ENCODE data around the gene LAMTOR4. TPM values are rescaled to one million over a fixed set of nuclear protein-coding genes. Genes with fewer than 3 reads are reported as not detected.

Gene LAMTOR4
- total RNA-seq, 4 donors from 2014 or later = 117 to 184 (median 152) TPM

DNA sequence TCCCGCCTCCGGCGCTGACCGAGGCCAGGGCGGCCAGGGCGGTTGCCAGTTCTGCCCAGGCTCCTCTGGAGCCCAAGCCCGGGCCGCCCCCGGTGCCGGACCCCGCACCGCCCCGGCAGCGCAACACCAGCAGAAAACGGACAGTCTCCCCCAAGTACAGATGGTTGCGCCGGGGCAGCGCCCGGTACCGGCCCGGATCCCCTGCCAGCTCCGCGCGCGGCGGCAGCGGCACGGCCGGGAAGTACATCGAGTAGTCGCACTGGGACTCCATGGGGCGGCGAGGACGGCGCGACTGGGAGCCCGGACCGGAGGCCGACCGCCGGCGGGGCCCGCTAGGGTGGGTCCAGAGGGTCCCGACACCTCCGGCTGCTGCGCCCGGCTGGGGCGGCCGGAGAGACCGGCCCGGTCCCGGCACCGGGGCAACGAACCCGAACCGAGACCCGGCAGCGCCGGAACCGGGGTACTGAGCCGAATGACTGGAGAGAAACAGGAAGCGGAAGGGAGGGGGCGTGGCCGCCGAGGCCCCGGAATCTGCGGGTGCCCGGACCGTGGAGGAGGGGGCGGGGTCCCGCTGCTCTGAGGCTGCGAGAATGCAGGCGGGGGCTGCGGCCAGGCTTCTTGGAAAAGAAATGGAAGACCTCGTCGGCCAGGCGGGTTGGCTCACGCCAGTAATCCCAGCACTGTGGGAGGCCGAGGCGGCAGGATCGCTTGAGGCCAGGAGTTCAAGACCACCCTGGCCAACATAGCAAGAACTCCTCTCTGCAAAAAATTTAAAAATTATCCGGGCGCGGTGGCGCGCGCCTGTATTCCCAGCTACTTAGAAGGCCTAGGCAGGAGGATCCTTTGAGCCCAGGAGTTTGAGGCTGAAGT is 9.7 kb downstream of the LAMTOR4 start, which contains the start of gene TRAPPC14:
Gene TRAPPC14 (minus strand): TSS at position 495 of the 870 bp plus-strand sequence. CDS start 224 bp downstream, at position 271.
- Histone ChIP-seq H3K4me3 (peak within 1 kb of the TSS; percentile 84 to 97 (median 92)), H3K9me3 (no peaks in the 10 kb centered on the region), H3K27me3 (no peaks in the 10 kb centered on the region), H3K27ac (replicated peaks in 1 of 4) (peak within 1 kb of the TSS; percentile 77 to 89 (median 83)), H3K36me3 (peaks cover 16 to 36% (median 35%) of the 10 kb centered on the region in 4 donors), H3K4me1 (peaks cover 17 to 51% (median 26%) of the 10 kb centered on the region in 4 donors)
- intact Hi-C loops (cut with DNase I) = no loop called here
- 3% methylated on average over 24 of the region's 87 CpGs for WGBS
- TF ChIP-seq, protein P1, sequence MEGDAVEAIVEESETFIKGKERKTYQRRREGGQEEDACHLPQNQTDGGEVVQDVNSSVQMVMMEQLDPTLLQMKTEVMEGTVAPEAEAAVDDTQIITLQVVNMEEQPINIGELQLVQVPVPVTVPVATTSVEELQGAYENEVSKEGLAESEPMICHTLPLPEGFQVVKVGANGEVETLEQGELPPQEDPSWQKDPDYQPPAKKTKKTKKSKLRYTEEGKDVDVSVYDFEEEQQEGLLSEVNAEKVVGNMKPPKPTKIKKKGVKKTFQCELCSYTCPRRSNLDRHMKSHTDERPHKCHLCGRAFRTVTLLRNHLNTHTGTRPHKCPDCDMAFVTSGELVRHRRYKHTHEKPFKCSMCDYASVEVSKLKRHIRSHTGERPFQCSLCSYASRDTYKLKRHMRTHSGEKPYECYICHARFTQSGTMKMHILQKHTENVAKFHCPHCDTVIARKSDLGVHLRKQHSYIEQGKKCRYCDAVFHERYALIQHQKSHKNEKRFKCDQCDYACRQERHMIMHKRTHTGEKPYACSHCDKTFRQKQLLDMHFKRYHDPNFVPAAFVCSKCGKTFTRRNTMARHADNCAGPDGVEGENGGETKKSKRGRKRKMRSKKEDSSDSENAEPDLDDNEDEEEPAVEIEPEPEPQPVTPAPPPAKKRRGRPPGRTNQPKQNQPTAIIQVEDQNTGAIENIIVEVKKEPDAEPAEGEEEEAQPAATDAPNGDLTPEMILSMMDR (IDR thresholded peaks at IDR 0.05) = peak in 1 of 3 experiments; percentile 6
- TF ChIP-seq POLR2A (IDR thresholded peaks at IDR 0.05; ENCODE audit: low read depth) (no peak), POLR2AphosphoS5 (IDR thresholded peaks at IDR 0.05) (peak; percentile 75 to 78)
- DNase-seq (ENCODE audit: extremely low spot score) = peak; percentile 99

DNA sequence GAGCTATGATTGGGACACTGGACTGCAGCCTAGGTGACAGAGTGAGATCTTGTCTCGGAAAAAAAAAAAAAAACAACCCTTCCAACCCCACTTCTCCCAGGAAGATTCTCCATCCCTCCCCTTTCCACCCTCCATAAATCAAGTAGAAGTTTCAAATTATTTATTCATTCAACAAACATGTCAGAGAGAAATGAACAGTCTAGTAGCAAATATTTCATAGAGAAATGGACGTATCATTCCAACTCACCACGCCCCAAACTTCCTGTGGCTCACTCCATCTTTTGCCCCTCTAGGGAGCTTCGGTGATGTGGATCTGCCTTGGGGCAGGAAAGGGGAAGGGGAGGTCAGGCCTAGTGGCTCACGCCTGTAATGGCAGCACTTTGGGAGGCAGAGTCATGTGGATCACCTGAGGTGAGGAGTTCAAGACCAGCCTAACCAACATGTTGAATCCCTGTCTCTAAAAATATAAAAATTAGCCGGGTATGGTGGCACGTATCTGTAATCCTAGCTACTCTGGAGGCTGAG is 10.4 kb downstream of the LAMTOR4 start:
- no peak for DNase-seq (ENCODE audit: extremely low spot score)
- Histone ChIP-seq H3K4me3 (peak overlapping the region; percentile 84 to 97 (median 92)), H3K27me3 (no peaks in the 10 kb centered on the region), H3K36me3 (peaks cover 9 to 29% (median 28%) of the 10 kb centered on the region in 4 donors), H3K9me3 (no peaks in the 10 kb centered on the region), H3K4me1 (peaks cover 17 to 44% (median 24%) of the 10 kb centered on the region in 4 donors), H3K27ac (replicated peaks in 1 of 4) (peak overlapping the region; percentile 77 to 89 (median 83))
- TF ChIP-seq, protein P1 (IDR thresholded peaks at IDR 0.05) = no peak
- TF ChIP-seq EP300 (IDR thresholded peaks at IDR 0.05) (no peak), POLR2AphosphoS5 (IDR thresholded peaks at IDR 0.05) (no peak), POLR2A (IDR thresholded peaks at IDR 0.05; ENCODE audit: low read depth) (no peak)
- intact Hi-C loops (cut with DNase I) = no loop called here
- 58% methylated on average over 7 of the region's 7 CpGs for WGBS

DNA sequence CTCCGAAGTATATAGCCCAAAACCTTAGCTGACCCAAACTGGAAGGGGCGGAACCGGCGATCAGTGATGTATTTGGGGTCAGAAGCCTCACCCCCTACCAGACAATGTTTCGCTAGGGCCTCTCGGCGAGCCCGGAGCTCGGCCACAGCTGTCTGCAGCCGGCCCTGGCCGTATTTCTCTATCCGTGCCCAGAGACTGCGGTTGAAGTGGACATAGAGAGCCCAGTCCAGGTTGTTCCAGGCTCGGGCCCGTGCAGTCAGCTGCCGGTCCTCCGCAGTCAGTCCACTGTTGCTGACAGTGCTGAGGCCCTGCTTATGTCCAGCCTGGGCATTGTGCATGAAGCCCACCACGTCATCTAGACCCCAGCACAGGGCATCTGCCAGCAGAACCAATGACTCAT is 11.3 kb downstream of the LAMTOR4 start:
- whole genome bisulfite sequencing = 93% methylated on average over 16 of the region's 18 CpGs
- TF ChIP-seq EP300 (IDR thresholded peaks at IDR 0.05) = no peak
- TF ChIP-seq, protein P1 (IDR thresholded peaks at IDR 0.05) = no peak
- intact Hi-C loops (cut with DNase I) = no loop called here
- no peak overlapping the region for H3K27ac ChIP-seq (replicated peaks in 1 of 4)
- no peaks in the 10 kb centered on the region for H3K9me3 ChIP-seq
- H3K4me3 ChIP-seq = no peak overlapping the region
- peaks cover 8 to 21% (median 19%) of the 10 kb centered on the region in 4 donors for H3K36me3 ChIP-seq
- H3K27me3 ChIP-seq = no peaks in the 10 kb centered on the region
- peaks cover 17 to 35% (median 24%) of the 10 kb centered on the region in 4 donors for H3K4me1 ChIP-seq
- no peak for DNase-seq (ENCODE audit: extremely low spot score)

DNA sequence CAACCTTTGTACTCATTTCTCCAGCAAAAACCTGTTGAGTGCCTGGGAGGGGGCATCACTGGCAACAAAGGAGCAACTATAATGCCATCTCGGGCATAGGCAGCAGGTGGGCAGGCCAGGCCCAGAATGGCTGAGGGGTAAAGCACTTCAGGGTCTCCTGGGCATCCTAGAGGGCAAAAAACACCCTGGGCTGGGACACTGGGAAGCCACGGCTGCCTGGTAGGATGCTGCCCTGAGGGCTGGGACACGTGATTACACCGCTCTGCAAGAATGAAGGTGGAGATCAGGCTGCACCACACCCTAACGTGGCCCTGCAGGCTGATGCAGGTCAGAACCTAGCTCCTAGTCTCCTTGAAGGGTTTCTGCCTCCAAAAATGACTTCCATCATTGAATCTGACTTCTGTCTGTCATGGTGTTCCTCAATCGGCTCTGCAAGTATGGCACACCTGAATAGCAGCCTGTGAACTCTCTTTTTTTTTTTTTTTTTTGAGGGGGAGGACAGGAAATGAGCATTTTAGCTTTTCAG is 14.4 kb downstream of the LAMTOR4 start:
- Histone ChIP-seq H3K4me1 (peaks cover 9 to 29% (median 22%) of the 10 kb centered on the region in 4 donors), H3K27ac (replicated peaks in 1 of 4) (no peak overlapping the region), H3K36me3 (no peaks in the 10 kb centered on the region), H3K27me3 (peaks cover 0 to 8% (median 0%) of the 10 kb centered on the region in 4 donors), H3K4me3 (no peak overlapping the region), H3K9me3 (no peaks in the 10 kb centered on the region)
- DNase-seq (ENCODE audit: extremely low spot score) = no peak
- intact Hi-C loops (cut with DNase I) = no loop called here
- no peak for TF ChIP-seq POLR2A (IDR thresholded peaks at IDR 0.05; ENCODE audit: low read depth)
- TF ChIP-seq, protein P1 (IDR thresholded peaks at IDR 0.05) = no peak
- no peak for TF ChIP-seq POLR2AphosphoS5 (IDR thresholded peaks at IDR 0.05)
- TF ChIP-seq EP300 (IDR thresholded peaks at IDR 0.05) = no peak
- 76% methylated on average over 3 of the region's 6 CpGs for WGBS

Data from esophagus muscularis mucosa (tissue), 4 donors.